SK-N-SH treated with all-trans-retinoic acid at 6 μM for 48 hours (cell line): Measurements from ENCODE around the gene AGAP1.

Experiments used
- ATAC-seq: fragments of 200-7000 bp; cut with Tn5 transposase; 3 replicates; pipeline ENCODE4 v1.9.1; 2020; ENCODE audit warnings: mild to moderate bottlenecking, moderate library complexity
- ESRRG ChIP-seq: fragments of 250-450 bp; sonication (Bioruptor Pico); IDR thresholded peaks from 2 replicates; pipeline ENCODE4 v1.6.1; 2021; ENCODE audit warnings: mild to moderate bottlenecking
- GLIS3 ChIP-seq: fragments of 250-450 bp; sonication (Bioruptor Pico); IDR thresholded peaks from 2 replicates; pipeline ENCODE4 v1.5.0; 2020; ENCODE audit warnings: mild to moderate bottlenecking, moderate library complexity
- ISL1 ChIP-seq: fragments of 250-450 bp; sonication (Bioruptor Pico); IDR thresholded peaks from 2 replicates; pipeline ENCODE4 v2.1.2; 2022; ENCODE audit warnings: mild to moderate bottlenecking, moderate library complexity
- OSR1 ChIP-seq: fragments of 250-450 bp; sonication (Bioruptor Pico); IDR thresholded peaks from 2 replicates; pipeline ENCODE4 v1.8.0; 2022; ENCODE audit warnings: moderate library complexity, mild to moderate bottlenecking, inconsistent platforms
- PPARA ChIP-seq: fragments of 250-450 bp; sonication (Bioruptor Pico); IDR thresholded peaks from 2 replicates; pipeline ENCODE4 v1.5.0; 2020; ENCODE audit warnings: mild to moderate bottlenecking, borderline replicate concordance
- RARB ChIP-seq: fragments of 250-450 bp; sonication (Bioruptor Pico); IDR thresholded peaks from 2 replicates; pipeline ENCODE4 v1.8.0; 2021; ENCODE audit warnings: mild to moderate bottlenecking, moderate library complexity
- TCF4 ChIP-seq: fragments of 250-450 bp; sonication (Bioruptor Pico); IDR thresholded peaks from 2 replicates; pipeline ENCODE4 v1.8.0; 2021; ENCODE audit warnings: mild to moderate bottlenecking, moderate library complexity, borderline replicate concordance
- TOX ChIP-seq: fragments of 250-450 bp; sonication (Bioruptor Pico); IDR thresholded peaks from 2 replicates; pipeline ENCODE4 v1.8.0; 2021; ENCODE audit warnings: mild to moderate bottlenecking, moderate library complexity, borderline replicate concordance
- ZC3H10 ChIP-seq: fragments of 250-450 bp; sonication (Bioruptor Pico); IDR thresholded peaks from 2 replicates; pipeline ENCODE4 v1.5.1; 2021; ENCODE audit warnings: mild to moderate bottlenecking, moderate library complexity
- ZFP3 ChIP-seq: fragments of 250-450 bp; sonication (Bioruptor Pico); IDR thresholded peaks from 2 replicates; pipeline ENCODE4 v1.5.0; 2020; ENCODE audit warnings: mild to moderate bottlenecking, moderate library complexity
- ZFP30 ChIP-seq: fragments of 450-650 bp; formaldehyde crosslinking; IDR thresholded peaks from 2 replicates; pipeline ENCODE4 v1.5.0; 2022; ENCODE audit warnings: mild to moderate bottlenecking, moderate library complexity
- ZNF70 ChIP-seq: fragments of 450-650 bp; formaldehyde crosslinking; IDR thresholded peaks from 2 replicates; pipeline ENCODE4 v1.5.0; 2020; ENCODE audit warnings: mild to moderate bottlenecking, moderate library complexity
- ZNF8 ChIP-seq: fragments of 450-650 bp; formaldehyde crosslinking; IDR thresholded peaks from 2 replicates; pipeline ENCODE4 v1.5.0; 2020; ENCODE audit warnings: mild to moderate bottlenecking, moderate library complexity
- TF ChIP-seq, protein P1 (sequence below): fragments of 250-450 bp; sonication (Bioruptor Pico); IDR thresholded peaks from 2 replicates; pipeline ENCODE4 v1.8.0; 2021; ENCODE audit warnings: low read depth, mild to moderate bottlenecking, moderate library complexity, borderline replicate concordance
- TF ChIP-seq, protein P2 (sequence below): fragments of 250-450 bp; sonication (Bioruptor Pico); IDR thresholded peaks from 2 replicates; pipeline ENCODE4 v1.5.0; 2020; ENCODE audit warnings: mild to moderate bottlenecking, moderate library complexity
- TF ChIP-seq, protein P3 (sequence below): fragments of 250-450 bp; sonication (Bioruptor Pico); IDR thresholded peaks from 2 replicates; pipeline ENCODE4 v1.5.1; 2020; ENCODE audit warnings: low read depth, mild to moderate bottlenecking, moderate library complexity
- TF ChIP-seq, protein P4 (sequence below): fragments of 250-450 bp; sonication (Bioruptor Pico); IDR thresholded peaks from 2 replicates; pipeline ENCODE4 v1.8.0; 2020; ENCODE audit warnings: mild to moderate bottlenecking, moderate library complexity, borderline replicate concordance
- TF ChIP-seq, protein P5 (sequence below): fragments of 250-450 bp; sonication (Bioruptor Pico); IDR thresholded peaks from 2 replicates; pipeline ENCODE4 v1.5.1; 2021; ENCODE audit warnings: mild to moderate bottlenecking, moderate library complexity

The AGAP1 gene

DNA sequence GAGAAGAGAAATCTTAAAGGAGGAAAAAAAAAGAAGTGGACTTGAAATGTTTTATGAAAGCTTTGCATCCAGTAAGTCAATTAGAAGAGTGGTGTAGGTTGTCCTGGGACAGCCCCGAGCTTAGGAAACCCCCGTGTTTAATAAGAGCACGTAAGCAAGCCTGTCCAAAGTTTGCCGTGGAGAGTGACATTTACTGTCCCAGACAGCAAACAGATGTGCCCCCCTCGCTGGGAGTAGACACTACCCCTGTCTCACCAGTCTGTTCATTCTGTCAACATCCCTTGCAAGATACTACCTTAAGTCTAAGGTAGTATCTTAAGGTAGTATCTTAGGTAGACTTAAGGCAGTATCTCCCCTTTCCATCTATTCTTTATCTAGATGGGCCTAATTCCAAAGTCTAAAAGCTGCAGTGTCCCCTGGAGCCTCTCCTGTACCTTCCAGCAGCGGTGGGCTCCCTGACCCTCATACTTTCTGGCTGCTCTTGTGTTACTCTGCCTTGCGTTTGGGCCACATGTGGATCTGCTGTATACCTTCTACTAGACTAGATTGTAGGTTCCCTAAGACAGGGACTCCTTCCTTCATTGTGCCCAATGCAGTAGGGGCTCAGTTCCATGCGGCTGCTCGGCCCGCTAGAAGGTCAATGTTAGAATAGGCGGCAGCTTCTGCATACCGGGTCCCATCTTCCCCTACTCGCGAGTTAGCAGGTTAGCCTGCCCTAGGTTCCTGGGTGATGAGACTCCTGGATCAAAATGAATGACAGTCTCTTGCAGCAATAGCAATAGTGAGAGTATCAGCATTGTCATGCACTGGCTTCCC, 430.2 kb downstream of the AGAP1 start:
- no peak for ATAC-seq
- TF ChIP-seq, protein P1, sequence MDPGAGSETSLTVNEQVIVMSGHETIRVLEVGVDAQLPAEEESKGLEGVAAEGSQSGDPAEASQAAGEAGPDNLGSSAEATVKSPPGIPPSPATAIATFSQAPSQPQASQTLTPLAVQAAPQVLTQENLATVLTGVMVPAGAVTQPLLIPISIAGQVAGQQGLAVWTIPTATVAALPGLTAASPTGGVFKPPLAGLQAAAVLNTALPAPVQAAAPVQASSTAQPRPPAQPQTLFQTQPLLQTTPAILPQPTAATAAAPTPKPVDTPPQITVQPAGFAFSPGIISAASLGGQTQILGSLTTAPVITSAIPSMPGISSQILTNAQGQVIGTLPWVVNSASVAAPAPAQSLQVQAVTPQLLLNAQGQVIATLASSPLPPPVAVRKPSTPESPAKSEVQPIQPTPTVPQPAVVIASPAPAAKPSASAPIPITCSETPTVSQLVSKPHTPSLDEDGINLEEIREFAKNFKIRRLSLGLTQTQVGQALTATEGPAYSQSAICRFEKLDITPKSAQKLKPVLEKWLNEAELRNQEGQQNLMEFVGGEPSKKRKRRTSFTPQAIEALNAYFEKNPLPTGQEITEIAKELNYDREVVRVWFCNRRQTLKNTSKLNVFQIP (CRISPR knock-in tag): no peak
- TF ChIP-seq, all 23 proteins: peak for 0

DNA sequence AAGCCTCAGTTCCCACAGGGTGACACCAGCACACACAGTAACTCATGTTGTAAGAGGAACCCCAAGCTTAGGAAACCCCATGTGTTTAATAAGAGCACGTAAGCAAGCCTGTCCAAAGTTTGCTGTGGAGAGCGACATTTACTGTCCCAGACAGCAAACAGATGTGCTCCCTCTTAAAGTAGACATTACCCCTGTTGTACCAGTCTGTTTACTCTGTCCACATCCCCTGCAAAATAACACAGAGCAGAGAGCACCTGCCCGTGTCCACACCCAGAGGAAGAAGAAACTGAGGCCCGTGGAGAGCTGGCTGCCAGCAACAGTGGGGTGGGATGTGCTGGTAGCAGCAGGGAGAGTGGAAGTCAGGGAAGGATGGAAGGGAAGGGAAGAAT, 430.8 kb downstream of the AGAP1 start:
- ATAC-seq: no peak
- no peak for TF ChIP-seq ZNF8 (CRISPR knock-in tag)
- TF ChIP-seq, protein P2, sequence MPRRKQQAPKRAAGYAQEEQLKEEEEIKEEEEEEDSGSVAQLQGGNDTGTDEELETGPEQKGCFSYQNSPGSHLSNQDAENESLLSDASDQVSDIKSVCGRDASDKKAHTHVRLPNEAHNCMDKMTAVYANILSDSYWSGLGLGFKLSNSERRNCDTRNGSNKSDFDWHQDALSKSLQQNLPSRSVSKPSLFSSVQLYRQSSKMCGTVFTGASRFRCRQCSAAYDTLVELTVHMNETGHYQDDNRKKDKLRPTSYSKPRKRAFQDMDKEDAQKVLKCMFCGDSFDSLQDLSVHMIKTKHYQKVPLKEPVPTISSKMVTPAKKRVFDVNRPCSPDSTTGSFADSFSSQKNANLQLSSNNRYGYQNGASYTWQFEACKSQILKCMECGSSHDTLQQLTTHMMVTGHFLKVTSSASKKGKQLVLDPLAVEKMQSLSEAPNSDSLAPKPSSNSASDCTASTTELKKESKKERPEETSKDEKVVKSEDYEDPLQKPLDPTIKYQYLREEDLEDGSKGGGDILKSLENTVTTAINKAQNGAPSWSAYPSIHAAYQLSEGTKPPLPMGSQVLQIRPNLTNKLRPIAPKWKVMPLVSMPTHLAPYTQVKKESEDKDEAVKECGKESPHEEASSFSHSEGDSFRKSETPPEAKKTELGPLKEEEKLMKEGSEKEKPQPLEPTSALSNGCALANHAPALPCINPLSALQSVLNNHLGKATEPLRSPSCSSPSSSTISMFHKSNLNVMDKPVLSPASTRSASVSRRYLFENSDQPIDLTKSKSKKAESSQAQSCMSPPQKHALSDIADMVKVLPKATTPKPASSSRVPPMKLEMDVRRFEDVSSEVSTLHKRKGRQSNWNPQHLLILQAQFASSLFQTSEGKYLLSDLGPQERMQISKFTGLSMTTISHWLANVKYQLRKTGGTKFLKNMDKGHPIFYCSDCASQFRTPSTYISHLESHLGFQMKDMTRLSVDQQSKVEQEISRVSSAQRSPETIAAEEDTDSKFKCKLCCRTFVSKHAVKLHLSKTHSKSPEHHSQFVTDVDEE (CRISPR knock-in tag): no peak
- no peak for TF ChIP-seq TOX
- no peak for TF ChIP-seq ZNF70 (CRISPR knock-in tag)
- TF ChIP-seq ZFP3 (CRISPR knock-in tag): no peak
- TF ChIP-seq, protein P3, sequence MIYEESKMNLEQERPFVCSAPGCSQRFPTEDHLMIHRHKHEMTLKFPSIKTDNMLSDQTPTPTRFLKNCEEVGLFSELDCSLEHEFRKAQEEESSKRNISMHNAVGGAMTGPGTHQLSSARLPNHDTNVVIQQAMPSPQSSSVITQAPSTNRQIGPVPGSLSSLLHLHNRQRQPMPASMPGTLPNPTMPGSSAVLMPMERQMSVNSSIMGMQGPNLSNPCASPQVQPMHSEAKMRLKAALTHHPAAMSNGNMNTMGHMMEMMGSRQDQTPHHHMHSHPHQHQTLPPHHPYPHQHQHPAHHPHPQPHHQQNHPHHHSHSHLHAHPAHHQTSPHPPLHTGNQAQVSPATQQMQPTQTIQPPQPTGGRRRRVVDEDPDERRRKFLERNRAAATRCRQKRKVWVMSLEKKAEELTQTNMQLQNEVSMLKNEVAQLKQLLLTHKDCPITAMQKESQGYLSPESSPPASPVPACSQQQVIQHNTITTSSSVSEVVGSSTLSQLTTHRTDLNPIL (CRISPR knock-in tag): no peak
- TF ChIP-seq TCF4: no peak
- no peak for TF ChIP-seq ZFP30 (CRISPR knock-in tag)
- no peak for TF ChIP-seq ESRRG (CRISPR knock-in tag)
- no peak for TF ChIP-seq ISL1 (CRISPR knock-in tag)
- TF ChIP-seq, protein P4, sequence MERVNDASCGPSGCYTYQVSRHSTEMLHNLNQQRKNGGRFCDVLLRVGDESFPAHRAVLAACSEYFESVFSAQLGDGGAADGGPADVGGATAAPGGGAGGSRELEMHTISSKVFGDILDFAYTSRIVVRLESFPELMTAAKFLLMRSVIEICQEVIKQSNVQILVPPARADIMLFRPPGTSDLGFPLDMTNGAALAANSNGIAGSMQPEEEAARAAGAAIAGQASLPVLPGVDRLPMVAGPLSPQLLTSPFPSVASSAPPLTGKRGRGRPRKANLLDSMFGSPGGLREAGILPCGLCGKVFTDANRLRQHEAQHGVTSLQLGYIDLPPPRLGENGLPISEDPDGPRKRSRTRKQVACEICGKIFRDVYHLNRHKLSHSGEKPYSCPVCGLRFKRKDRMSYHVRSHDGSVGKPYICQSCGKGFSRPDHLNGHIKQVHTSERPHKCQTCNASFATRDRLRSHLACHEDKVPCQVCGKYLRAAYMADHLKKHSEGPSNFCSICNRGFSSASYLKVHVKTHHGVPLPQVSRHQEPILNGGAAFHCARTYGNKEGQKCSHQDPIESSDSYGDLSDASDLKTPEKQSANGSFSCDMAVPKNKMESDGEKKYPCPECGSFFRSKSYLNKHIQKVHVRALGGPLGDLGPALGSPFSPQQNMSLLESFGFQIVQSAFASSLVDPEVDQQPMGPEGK (CRISPR knock-in tag): no peak
- no peak for TF ChIP-seq RARB
- TF ChIP-seq OSR1: no peak
- TF ChIP-seq, protein P1 (CRISPR knock-in tag): no peak
- TF ChIP-seq PPARA (CRISPR knock-in tag): no peak
- no peak for TF ChIP-seq GLIS3 (CRISPR knock-in tag)
- TF ChIP-seq, protein P5, sequence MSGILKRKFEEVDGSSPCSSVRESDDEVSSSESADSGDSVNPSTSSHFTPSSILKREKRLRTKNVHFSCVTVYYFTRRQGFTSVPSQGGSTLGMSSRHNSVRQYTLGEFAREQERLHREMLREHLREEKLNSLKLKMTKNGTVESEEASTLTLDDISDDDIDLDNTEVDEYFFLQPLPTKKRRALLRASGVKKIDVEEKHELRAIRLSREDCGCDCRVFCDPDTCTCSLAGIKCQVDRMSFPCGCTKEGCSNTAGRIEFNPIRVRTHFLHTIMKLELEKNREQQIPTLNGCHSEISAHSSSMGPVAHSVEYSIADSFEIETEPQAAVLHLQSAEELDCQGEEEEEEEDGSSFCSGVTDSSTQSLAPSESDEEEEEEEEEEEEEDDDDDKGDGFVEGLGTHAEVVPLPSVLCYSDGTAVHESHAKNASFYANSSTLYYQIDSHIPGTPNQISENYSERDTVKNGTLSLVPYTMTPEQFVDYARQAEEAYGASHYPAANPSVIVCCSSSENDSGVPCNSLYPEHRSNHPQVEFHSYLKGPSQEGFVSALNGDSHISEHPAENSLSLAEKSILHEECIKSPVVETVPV: no peak
- TF ChIP-seq ZC3H10 (CRISPR knock-in tag): no peak

DNA sequence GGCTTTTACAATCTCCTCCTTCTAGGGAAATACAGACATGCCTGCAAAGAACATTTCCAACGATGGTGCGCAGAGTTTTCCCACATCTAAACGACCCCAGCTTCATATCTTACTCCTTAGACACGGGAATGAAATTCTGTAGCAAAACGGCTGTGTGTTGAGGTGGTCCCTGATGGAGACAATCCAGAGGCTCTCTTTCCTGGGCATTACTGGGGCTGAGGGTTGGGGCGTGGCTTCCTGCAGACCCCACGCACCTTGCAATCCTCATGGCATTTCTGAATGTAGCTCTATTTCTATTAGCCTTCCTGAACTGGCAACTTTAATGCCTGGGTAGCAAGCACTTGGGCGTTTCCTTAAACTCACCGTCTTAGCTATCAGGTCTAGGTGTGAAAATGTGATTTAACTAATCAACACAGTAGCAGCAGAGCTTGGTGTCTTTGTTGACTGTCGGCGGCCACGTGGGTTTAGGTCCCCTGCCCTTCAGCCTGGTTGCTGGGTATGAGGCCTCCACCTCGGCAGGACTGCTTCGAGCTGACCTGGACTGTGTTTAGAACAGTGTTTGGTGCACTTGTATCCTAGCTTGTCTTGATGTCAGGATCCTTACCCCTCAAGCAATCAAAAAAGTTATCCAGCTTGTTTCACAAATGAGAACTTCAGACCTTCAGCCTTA, 431.5 kb downstream of the AGAP1 start:
- TF ChIP-seq, protein P3 (CRISPR knock-in tag): no peak
- TF ChIP-seq ZNF70 (CRISPR knock-in tag) (no peak), ESRRG (CRISPR knock-in tag) (no peak), TCF4 (no peak)
- ATAC-seq: no peak
